ENCODE measurements around the gene PBX4. TPM values are rescaled to one million over a fixed set of nuclear protein-coding genes. Genes with fewer than 3 reads are reported as not detected.

Gene PBX4, protein sequence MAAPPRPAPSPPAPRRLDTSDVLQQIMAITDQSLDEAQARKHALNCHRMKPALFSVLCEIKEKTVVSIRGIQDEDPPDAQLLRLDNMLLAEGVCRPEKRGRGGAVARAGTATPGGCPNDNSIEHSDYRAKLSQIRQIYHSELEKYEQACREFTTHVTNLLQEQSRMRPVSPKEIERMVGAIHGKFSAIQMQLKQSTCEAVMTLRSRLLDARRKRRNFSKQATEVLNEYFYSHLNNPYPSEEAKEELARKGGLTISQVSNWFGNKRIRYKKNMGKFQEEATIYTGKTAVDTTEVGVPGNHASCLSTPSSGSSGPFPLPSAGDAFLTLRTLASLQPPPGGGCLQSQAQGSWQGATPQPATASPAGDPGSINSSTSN
- not detected in 2 replicates for total RNA-seq

DNA sequence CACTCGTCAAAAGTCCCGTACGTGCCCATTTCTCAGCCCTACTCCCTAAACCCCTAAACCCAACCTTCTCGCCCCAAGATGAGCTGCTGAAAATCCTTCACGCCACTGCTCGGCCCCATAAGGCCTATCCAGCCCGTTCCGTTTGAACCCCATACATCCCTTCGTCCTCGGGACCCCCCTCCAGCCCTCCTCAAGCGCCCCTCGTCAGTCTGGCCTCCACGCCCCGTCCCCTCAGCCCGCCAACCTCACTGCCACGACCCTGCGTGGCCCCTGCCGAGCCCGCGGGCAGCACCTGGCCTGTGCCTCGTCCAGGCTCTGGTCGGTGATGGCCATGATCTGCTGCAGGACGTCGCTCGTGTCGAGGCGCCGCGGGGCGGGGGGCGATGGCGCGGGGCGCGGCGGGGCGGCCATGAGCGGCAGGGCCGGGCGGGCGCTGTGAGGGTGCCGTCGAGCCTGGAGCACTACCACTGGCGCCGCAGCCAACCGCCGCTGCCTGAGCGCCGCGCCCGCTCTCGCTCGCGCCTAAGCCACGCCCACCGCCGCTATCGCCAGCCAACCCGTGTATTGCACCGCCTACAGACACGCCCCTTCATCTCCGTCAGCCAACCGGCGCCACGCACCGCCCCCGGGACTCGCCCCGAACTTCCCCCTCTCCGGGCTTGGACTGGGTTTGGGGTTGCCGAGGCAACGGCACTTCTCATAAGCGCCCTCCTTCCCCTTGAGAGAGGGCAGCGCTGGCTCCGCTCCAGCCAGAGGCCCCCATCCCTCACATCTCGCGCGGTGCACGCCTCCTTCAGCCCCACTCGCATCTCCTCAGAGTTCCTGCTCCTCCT is at the start of gene PBX4:
PBX4 (minus strand) TSS at position 469 of the 833 bp plus-strand sequence; CDS start at position 411, 58 bp downstream.

DNA sequence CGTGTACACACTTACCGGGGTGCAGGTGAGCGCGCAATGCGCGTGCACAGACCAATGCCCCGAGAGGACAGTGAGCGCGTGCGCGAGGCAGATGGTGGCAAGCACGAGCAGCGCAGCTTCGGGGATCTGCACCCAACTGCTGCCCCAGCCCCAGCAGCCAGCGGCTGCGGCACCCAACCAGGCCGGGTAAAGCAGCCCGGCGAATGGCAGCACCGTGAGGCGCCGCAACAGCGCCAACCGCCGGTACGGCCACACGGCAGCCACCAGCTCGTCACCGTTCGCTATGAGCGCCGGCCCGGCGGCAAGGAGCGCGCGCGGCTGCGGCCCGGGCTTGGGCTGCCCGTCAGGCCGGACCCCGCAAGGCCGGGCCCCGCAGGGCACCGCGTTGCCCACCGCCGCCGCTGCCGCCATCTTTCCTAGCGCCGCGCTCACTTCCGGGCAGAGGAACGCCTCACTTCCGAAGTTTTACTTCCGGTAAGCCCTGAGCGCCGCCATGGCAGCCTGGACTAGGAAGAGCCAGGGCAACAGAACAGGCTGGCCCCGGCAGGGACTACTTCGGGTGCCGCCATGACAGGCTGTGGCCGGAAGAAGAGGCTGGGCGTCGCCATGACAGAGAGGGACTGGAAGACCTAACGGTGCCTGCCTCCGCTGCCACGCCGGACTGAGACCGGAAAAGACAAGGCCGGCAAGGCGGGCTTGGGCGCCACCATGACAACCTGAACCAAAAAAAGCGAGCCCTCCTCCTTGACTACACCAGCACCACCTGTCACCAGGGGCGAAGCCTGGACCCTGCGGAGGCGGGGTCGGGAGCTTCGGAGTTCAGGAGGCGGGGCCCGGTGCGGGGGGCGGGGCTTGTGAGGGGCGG is 45.0 kb upstream of the PBX4 start, which contains the start of gene ATP13A1:
ATP13A1 (minus strand) TSS at position 421 of the 865 bp plus-strand sequence; CDS start at position 411, 10 bp downstream.

DNA sequence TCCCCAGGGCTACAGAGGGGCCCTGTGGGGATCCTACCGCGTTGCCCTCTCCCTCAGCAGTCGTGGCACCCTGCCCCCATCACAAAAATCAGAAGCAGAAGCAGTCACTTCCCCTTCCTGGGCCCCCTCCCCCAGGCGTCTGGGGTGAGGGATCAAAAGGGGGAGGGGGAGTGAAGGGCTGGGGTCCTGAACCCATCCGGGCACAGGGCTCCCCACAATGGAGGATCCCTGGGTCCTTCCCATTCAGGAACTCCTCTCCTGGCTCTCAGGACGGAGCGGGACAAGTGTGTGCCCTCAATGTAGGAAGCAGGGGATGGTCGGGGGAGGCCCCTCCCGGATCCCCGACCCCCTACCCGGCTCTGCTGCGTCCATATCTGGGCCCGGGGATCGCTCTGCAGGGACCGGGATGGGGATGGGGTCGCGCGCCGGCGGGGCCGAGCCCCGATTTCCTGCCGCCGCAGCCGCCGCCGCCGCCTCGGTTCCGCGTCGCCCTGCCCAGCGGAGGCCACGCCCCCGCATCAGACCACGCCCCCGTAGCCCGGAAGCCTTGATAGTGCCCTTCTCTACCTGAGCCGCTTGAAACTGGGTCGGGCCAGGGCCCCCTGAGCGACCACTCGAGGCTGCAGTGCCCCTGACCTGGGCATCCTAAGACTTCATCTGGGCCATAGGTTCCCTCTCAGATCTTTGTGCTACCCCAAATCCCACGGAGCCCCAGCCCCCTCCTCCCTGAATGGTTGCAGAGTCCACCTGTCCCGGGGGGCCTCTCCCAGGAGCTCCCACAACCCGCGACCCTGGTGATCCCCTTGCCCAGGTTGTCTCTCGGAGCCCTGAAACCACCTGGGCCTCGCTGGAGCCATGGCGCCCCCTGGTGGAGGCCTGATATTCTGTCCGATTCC is 24.9 kb upstream of the PBX4 start, which contains the start of gene GMIP:
GMIP (minus strand) TSS at position 500 of the 896 bp plus-strand sequence; CDS start at position 372, 128 bp downstream.

DNA sequence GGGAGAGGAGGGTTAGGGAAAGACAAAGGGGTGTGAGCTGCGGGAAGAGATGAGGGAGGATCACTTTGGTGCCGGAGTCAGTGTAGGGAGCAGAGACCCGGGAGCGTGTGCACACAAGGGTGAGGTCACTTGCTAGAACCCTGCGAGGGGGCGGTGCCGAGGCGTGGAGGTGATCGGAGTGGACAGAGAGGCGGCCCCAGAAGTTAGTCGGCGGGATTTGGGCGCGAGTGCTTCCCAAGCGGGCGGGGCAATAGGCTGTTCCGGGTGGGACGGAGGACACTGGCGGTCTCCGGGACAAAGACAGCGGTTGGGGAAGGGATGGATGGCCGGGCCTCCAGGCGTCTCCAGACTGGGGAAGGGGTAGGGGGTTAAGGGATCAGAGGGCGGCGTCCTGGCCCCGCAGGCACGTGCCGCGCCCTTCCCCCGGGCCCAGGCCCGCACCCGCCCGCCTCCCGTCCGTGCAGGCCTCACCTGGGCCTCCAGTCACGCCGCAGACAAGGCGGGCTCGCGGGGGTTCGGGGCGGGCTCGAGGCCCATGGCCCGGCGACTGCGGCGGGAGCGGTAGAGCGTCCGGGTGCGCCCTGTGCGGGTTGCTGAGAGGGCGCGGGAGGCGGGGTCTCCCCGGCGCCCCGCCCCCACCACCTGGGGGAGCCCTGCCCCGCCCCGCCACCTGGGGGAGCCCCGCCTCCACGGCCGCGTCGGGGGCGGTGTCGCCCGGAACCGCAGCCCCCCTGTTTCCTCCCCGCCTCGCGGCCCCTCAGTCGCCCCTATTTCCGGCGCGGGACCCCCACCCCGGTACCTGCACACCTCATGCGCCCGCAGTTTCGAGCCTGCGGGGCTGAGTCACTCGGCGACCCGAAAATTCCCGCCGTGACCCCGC is 9.4 kb upstream of the PBX4 start, which contains the start of gene LPAR2:
LPAR2 (minus strand) TSS at position 600 of the 880 bp plus-strand sequence. CDS start 945 bp downstream, outside the sequence.

DNA sequence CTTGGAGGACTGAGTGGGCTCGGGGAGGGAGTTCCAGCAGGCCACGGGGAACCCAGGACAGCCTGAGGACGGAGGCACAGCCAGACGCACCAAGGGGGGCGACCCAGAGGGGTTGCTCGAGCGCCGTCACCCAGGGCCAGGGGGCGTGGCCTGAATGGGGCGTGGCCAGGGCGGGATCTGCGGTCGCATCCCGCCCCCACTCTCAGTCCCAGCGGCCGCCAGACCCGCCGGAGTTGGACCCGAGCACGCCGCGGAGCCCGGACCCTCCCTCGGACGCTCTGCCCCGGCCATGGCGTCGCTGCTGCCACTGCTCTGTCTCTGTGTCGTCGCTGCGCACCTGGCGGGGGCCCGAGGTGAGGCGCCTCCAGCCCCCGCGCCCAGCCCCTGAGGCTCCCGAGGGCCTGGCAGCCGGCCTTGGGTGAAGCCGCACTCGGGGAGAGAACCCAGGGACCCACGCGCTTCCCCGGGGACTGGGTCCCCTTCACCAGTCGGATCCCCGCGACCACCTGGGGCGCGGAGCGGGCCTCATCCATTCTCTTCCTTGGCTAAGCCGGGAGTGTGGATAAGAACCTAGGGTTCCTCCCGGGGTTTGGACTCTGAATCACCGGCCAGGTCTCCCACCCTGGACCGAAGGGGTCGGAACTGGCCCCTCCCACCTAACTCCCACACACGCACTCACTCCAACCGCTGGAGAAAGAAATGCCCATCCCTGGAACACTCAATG is 80.3 kb downstream of the PBX4 start, which contains the start of gene CILP2:
CILP2 (plus strand) TSS at position 205 of the 724 bp plus-strand sequence; CDS start at position 290, 85 bp downstream.

DNA sequence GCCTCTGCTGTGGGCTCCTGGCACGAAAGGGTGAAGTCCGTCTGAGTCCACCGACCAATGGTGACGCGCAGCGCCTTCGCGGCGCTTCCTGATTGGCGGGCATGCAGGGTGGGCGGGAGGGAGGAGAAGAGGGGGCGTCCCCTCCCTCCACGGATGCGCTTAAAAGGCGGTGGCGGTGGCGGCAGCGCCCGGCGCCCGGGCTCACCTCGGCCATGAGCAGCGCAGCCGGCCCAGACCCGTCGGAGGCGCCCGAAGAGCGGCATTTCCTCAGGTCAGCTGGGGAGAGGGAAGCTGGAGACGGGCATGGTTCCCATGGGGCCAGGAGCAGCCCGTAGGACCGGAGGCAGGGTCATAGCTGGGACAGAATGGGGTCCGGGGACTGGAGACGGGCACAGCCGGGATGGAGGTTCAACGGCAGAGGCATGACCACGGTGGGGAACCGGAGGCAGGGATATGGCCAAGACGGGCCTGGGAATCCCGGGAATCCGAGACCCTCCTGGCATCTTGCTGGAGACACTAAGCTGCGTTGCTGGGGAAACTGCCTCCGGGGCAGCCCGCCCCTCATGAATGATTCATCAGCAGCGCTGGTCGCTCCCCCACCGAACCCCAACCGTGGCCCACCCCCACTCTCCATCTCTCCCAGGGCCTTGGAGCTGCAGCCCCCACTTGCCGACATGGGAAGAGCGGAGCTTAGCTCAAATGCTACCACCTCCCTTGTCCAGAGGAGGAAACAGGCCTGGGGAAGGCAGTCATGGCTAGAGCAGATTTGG is 89.6 kb downstream of the PBX4 start, which contains the start of gene YJEFN3:
YJEFN3 (plus strand) TSS at position 191 of the 770 bp plus-strand sequence; CDS start at position 213, 22 bp downstream.

DNA sequence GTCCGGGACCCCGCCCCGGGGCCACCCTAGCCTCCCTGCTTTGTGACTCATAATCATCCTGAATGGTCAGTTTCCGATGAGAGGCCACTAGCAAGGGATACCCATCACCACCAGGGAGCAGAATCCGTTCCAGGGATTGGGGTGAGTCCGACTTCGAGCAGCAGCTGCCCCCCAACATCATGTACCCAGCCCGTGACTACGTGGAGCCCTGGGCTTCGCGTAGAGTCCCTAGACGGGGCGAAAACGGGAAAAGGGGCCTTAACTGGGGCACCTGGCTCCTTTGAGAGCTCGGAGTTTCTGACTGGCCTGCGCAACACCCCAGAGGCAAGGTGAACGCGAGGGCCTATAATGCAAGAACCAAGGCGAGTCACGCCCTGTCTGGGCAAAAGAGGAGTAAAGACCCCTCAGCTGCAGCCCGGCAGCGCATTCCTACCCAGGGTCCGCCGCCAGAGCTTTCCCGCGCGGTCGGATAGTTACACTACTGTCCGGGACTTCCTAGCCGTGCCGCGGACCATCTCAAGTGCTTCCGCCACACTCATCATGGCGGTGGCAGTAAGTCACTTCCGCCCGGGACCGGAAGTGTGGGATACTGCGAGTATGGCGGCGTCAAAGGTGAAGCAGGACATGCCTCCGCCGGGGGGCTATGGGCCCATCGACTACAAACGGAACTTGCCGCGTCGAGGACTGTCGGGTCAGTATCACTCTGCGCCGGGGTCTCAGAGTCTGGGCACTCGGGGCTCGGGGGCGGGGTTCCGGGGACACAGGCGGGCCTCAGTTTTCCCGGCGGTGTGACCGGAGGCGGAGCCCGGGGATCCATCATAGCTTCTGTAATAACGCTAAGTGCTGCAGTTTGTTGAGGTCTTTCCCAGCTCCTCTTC is 102.6 kb downstream of the PBX4 start, which contains the start of gene NDUFA13:
NDUFA13 (plus strand) TSS at position 584 of the 878 bp plus-strand sequence; CDS start at position 598, 14 bp downstream.

DNA sequence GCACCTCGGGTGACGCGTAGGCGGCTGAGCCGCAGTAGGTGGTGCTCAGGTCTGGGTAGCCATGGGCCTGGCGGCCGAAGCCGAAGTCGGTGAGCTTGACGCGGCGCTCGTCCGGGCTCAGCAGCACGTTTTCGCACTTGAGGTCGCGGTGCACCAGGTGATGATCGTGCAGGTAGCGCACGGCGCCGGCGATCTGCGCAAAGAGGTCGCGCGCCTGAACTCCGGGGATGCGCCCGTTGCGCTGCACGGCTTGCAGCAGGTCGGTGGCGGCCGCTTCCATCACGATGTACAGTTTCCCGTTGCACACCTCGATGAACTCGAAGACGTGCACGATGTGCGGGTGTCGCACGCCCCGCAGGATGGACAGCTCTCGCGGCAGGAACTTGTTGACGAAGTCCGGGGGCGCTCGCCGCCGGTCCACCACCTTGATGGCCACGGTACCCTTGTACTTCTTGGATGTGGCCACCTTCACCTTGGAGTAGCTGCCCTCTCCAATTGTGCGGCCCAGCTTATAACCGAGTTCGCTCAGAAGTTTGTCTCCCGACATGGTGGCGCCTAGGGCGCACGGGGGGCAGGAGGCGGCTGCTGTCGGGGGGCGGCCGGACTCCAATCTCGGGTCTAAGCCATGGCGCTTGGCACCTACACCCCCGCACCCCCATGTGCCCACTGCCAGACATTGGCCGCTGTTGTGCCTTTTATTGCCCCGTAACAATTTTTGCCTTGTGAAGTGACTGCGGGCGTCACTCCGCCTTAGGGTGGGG is 103.4 kb downstream of the PBX4 start, which contains the start of gene TSSK6:
TSSK6 (minus strand) TSS at position 668 of the 761 bp plus-strand sequence; CDS start at position 547, 121 bp downstream.

Other genes starting within 250 kb of the PBX4 start
- 91.4 and 101 TPM in 2 replicates for gene GATAD2A, start 213.0 kb downstream of the PBX4 start, total RNA-seq
- 1.1 and 1.3 TPM in 2 replicates for gene TSSK6, start 103.1 kb downstream of the PBX4 start, total RNA-seq
- 91.4 and 151 TPM in 2 replicates for gene NDUFA13, start 102.5 kb downstream of the PBX4 start, total RNA-seq
- 0.33 and 0.48 TPM in 2 replicates for gene YJEFN3, start 89.8 kb downstream of the PBX4 start, total RNA-seq
- not detected in 2 replicates for gene CILP2, start 80.4 kb downstream of the PBX4 start, total RNA-seq
- 1.3 and 1.8 TPM in 2 replicates for gene LPAR2, start 9.5 kb upstream of the PBX4 start, total RNA-seq
- 11.2 and 14.7 TPM in 2 replicates for gene GMIP, start 25.0 kb upstream of the PBX4 start, total RNA-seq
- gene ATP13A1, start 45.0 kb upstream of the PBX4 start, total RNA-seq: 49.3 and 72.5 TPM in 2 replicates
- 6.9 and 14.7 TPM in 2 replicates for gene ZNF101, start 50.2 kb upstream of the PBX4 start, total RNA-seq
- gene ZNF14, start 114.4 kb upstream of the PBX4 start, total RNA-seq: 5.2 and 5.5 TPM in 2 replicates
- 6.9 and 13.1 TPM in 2 replicates for gene ZNF506, start 203.1 kb upstream of the PBX4 start, total RNA-seq
- 6.5 and 6.7 TPM in 2 replicates for gene ZNF253, start 247.2 kb upstream of the PBX4 start, total RNA-seq

All from vein endothelial cell (primary cell).